HG03045 (cell line): ENCODE results near the gene YIPF4.
"Not testable (repeated sequence)": the region's sequence is repeated elsewhere in the genome, so short reads cannot be mapped to it uniquely, and the experiment has no call there.

Experiments used
- ATAC-seq: cut with Tn5 transposase; IDR thresholded peaks from one replicate; pipeline ENCODE4 v1.9.1; 2021; ENCODE audit warnings: mild to moderate bottlenecking, moderate library complexity; ENCODE audit not compliant: unreplicated experiment

YIPF4 gene

DNA sequence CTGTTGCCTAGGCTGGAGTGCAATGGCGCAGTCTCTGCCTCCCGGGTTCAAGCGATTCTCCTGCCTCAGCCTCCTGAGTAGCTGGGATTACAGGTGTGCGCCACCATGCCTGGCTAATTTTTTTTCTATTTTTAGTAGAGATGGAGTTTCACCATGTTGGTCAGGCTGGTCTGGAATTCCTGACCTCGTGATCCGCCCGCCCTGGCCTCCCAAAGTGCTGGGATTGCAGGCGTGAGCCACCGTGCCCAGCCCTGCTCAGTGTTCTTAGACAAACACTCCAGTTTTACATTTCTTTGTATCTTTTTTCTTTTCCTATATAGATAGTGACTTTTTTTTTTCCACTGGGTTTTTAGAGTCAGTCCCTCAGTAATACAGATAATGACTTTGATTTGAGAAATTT lies 86.6 kb downstream of the YIPF4 start:
- ATAC-seq: not testable (repeated sequence)

DNA sequence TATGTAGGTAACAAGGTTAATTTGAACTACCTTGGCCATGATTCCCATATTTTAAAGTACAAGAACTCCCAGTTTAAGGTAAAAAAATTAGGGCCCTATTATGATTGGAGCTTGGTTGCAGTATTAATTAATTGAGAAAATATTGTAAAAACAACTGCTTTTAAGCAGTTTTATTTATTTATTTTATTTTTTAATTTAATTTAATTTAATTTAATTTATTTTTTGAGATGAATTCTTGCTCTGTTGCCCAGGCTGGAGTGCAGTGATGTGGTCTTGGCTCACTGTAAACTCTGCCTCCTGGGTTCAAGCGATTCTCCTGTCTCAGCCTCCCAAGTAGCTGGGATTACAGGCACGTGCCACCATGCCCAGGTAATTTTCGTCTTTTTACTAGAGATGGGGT lies 88.0 kb downstream of the YIPF4 start:
- not testable (repeated sequence) for ATAC-seq
